HG02885 (cell line): Measurements from ENCODE around the gene PRPF38B.
"Not testable (repeated sequence)": the region's sequence is repeated elsewhere in the genome, so short reads cannot be mapped to it uniquely, and the experiment has no call there.

ENCODE experiments used
- ATAC-seq: cut with Tn5 transposase; IDR thresholded peaks from one replicate; pipeline ENCODE4 v1.9.1; 2021; ENCODE audit warnings: mild to moderate bottlenecking; ENCODE audit not compliant: unreplicated experiment, poor library complexity

PRPF38B gene

GRCh38 chr1:108678706-108679105 is 13.4 kb upstream of the PRPF38B start:
- no peak for ATAC-seq

- no peak for ATAC-seq
Measured at GRCh38 chr1:108679586-108680213, 12.4 kb upstream of the PRPF38B start.

GRCh38 chr1:108681701-108682100 is 10.4 kb upstream of the PRPF38B start:
- ATAC-seq: not testable (repeated sequence)

- no peak for ATAC-seq
Measured at GRCh38 chr1:108685529-108685928, 6.6 kb upstream of the PRPF38B start.

- no peak for ATAC-seq
Measured at GRCh38 chr1:108686614-108687313, 5.3 kb upstream of the PRPF38B start.

GRCh38 chr1:108691128-108691941 is 775 bp upstream of the PRPF38B start:
- ATAC-seq: no peak

GRCh38 chr1:108692724-108693655 is 880 bp downstream of the PRPF38B start:
- peak; percentile 66 for ATAC-seq

- no peak for ATAC-seq
Measured at GRCh38 chr1:108695535-108695934, 3.4 kb downstream of the PRPF38B start.

GRCh38 chr1:108699375-108700332 is 7.5 kb downstream of the PRPF38B start:
- no peak for ATAC-seq

- no peak for ATAC-seq
Measured at GRCh38 chr1:108701176-108701849, 9.2 kb downstream of the PRPF38B start.

- not testable (repeated sequence) for ATAC-seq
Measured at GRCh38 chr1:108702109-108702508, 10.0 kb downstream of the PRPF38B start.

GRCh38 chr1:108703939-108704338 is 11.8 kb downstream of the PRPF38B start:
- ATAC-seq: peak; percentile 27

- no peak for ATAC-seq
Measured at GRCh38 chr1:108704496-108704895, 12.4 kb downstream of the PRPF38B start.

- ATAC-seq: no peak
Measured at GRCh38 chr1:108706643-108707042, 14.5 kb downstream of the PRPF38B start.

- ATAC-seq: peak; percentile 60
Measured at GRCh38 chr1:108708691-108709660, 16.9 kb downstream of the PRPF38B start.

GRCh38 chr1:108712606-108713150 is 20.6 kb downstream of the PRPF38B start, which contains the start of gene FNDC7:
Gene FNDC7, plus strand, starts transcription at chr1:108712908. Its CDS starts 26 bp downstream, at chr1:108712934.
- no peak for ATAC-seq

- no peak for ATAC-seq
Measured at GRCh38 chr1:108715932-108716331, 23.8 kb downstream of the PRPF38B start.
